ENCODE data around the gene MAFG.

GRCh38 chr17:81930142-81931125, 2.9 kb upstream of the MAFG start:
- TF ChIP-seq CTCF (IDR thresholded peaks at IDR 0.05; ENCODE audit: low read length), result no peak
- no peak for TF ChIP-seq EZH2phosphoT487 (IDR thresholded peaks at IDR 0.05; ENCODE audit: low read length)
- TF ChIP-seq EZH2 (optimal IDR thresholded peaks at IDR 0.05; ENCODE audit: low read depth, low read length), result no peak

Data from MM.1S (cell line).